Measurements from ENCODE around the gene PJVK. TPM values are rescaled to one million over a fixed set of nuclear protein-coding genes. Genes with fewer than 3 reads are reported as not detected.

Gene PJVK
- polyA plus RNA-seq, 1 of the 3 experiments (the other 2 are of a cell fraction) = 5.3 TPM

- no peaks in the 10 kb centered on the region for H3K9me3 ChIP-seq
- no peak overlapping the region for H2AFZ ChIP-seq (ENCODE audit: low read depth)
- no peak overlapping the region for H3K4me3 ChIP-seq (ENCODE audit: low read depth in 2 of 2, low read length in 1 of 2)
- H3K79me2 ChIP-seq (ENCODE audit: insufficient read depth) = peaks cover 55% of the 10 kb centered on the region
- H3K9ac ChIP-seq = no peak overlapping the region; the same call in 1 of the 2 replicates
- H3F3A ChIP-seq (replicated peaks; ENCODE audit: insufficient read depth) = peaks cover 9% of the 10 kb centered on the region
- no peak for DNase-seq
- no peaks in the 10 kb centered on the region; the same call in 1 of the 2 replicates for H4K20me1 ChIP-seq (ENCODE audit: insufficient read depth)
- H3K4me2 ChIP-seq = peak overlapping the region; percentile 32
- no peaks in the 10 kb centered on the region for H3K27me3 ChIP-seq (ENCODE audit: insufficient read depth)
- peaks cover 7 to 14% of the 10 kb centered on the region in 2 experiments for H3K4me1 ChIP-seq (ENCODE audit: control insufficient read depth in 1 of 2, insufficient read depth in 2 of 2, low read depth in 1 of 2, low read length in 1 of 2)
- peaks cover 5 to 13% of the 10 kb centered on the region in 2 experiments for H3K36me3 ChIP-seq (replicated peaks in 1 of 2; ENCODE audit: control insufficient read depth in 1 of 2, insufficient read depth in 2 of 2, low read length in 1 of 2)
- CTCF ChIA-PET = interaction anchor here (2.4 kb wide), 1 partner anchor 59 kb away, joined by 6 read pairs; no protein-coding TSS in a partner anchor
- no peaks in the 10 kb centered on the region for H3K9me2 ChIP-seq
- TF ChIP-seq JUND (IDR thresholded peaks at IDR 0.05) (peak; percentile 65), YY1 (IDR thresholded peaks at IDR 0.05; ENCODE audit: low read depth) (no peak), TCF12 (IDR thresholded peaks at IDR 0.05) (peak; percentile 47; the same call in 1 of the 2 replicates), NFIC (IDR thresholded peaks at IDR 0.05; ENCODE audit: borderline replicate concordance) (peak; percentile 83), FOSL2 (IDR thresholded peaks at IDR 0.05; ENCODE audit: borderline replicate concordance, low read depth) (peak; percentile 59), EP300 (IDR thresholded peaks at IDR 0.05; ENCODE audit: borderline replicate concordance in 1 of 2, low read depth in 1 of 2, low read length in 1 of 2) (peak in 1 of 2 experiments; percentile 47; a peak in 1 of 4 replicates), IRF3 (IDR thresholded peaks at IDR 0.05; ENCODE audit: low read depth, low read length) (no peak), TEAD4 (IDR thresholded peaks at IDR 0.05; ENCODE audit: borderline replicate concordance, insufficient read depth) (0 out of 2 replicates have a peak, but pooled peaks have one; percentile 17), RFX5 (IDR thresholded peaks at IDR 0.05; ENCODE audit: low read length) (no peak), GABPA (IDR thresholded peaks at IDR 0.05; ENCODE audit: low read depth) (no peak), USF2 (IDR thresholded peaks at IDR 0.05; ENCODE audit: borderline replicate concordance, low read depth, low read length) (no peak)
- TF ChIP-seq, protein P1, sequence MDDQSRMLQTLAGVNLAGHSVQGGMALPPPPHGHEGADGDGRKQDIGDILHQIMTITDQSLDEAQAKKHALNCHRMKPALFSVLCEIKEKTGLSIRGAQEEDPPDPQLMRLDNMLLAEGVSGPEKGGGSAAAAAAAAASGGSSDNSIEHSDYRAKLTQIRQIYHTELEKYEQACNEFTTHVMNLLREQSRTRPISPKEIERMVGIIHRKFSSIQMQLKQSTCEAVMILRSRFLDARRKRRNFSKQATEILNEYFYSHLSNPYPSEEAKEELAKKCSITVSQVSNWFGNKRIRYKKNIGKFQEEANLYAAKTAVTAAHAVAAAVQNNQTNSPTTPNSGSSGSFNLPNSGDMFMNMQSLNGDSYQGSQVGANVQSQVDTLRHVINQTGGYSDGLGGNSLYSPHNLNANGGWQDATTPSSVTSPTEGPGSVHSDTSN (IDR thresholded peaks at IDR 0.05) = peak; percentile 63
- TF ChIP-seq, protein P2, sequence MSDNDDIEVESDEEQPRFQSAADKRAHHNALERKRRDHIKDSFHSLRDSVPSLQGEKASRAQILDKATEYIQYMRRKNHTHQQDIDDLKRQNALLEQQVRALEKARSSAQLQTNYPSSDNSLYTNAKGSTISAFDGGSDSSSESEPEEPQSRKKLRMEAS (IDR thresholded peaks at IDR 0.05; ENCODE audit: low read depth) = peak; percentile 77
- 29% methylated on average over 4 of the region's 4 CpGs for WGBS (ENCODE audit: low lambda C conversion rate)
- peak overlapping the region in 1 of 2 experiments; percentile 30; a peak in 2 of 4 replicates for H3K27ac ChIP-seq (ENCODE audit: low read depth in 2 of 2, low read length in 1 of 2)
- POLR2A ChIA-PET = interaction anchor here (0.9 to 1.2 kb wide), 2 partner anchors 23 kb away, joined by 3 to 4 read pairs; partner anchors contain the start of genes PJVK and PRKRA
Observed at GRCh38 chr2:178473931-178474330, 22.8 kb downstream of the PJVK start.

- DNase-seq = no peak
- 98% methylated on average over 5 of the region's 5 CpGs for WGBS (ENCODE audit: low lambda C conversion rate)
- CTCF ChIA-PET = interaction anchor here (1.0 to 2.4 kb wide), 2 partner anchors 60 to 265 kb away, joined by 4 to 6 read pairs; no protein-coding TSS in a partner anchor
Observed at GRCh38 chr2:178474560-178474959, 23.4 kb downstream of the PJVK start.

More at GRCh38 chr2:178474560-178474959, 23.4 kb downstream of the PJVK start:
- no peak overlapping the region for H3K4me3 ChIP-seq (ENCODE audit: low read depth in 2 of 2, low read length in 1 of 2)
- H3F3A ChIP-seq (replicated peaks; ENCODE audit: insufficient read depth) = peaks cover 15% of the 10 kb centered on the region
- no peaks in the 10 kb centered on the region; the same call in 1 of the 2 replicates for H4K20me1 ChIP-seq (ENCODE audit: insufficient read depth)
- TF ChIP-seq MXI1 (IDR thresholded peaks at IDR 0.05; ENCODE audit: low read depth, low read length) (no peak), EZH2phosphoT487 (IDR thresholded peaks at IDR 0.05; ENCODE audit: borderline replicate concordance, low read depth) (no peak), RFX5 (IDR thresholded peaks at IDR 0.05; ENCODE audit: low read length) (no peak), USF1 (IDR thresholded peaks at IDR 0.05; ENCODE audit: borderline replicate concordance, low read depth) (no peak), MEF2A (IDR thresholded peaks at IDR 0.05; ENCODE audit: borderline replicate concordance, low read depth) (no peak)
- H3K79me2 ChIP-seq (ENCODE audit: insufficient read depth) = peaks cover 55% of the 10 kb centered on the region
- H3K9me3 ChIP-seq = no peaks in the 10 kb centered on the region
- H2AFZ ChIP-seq (ENCODE audit: low read depth) = no peak overlapping the region
- peak overlapping the region; percentile 32; the same call in 1 of the 2 replicates for H3K4me2 ChIP-seq
- POLR2A ChIA-PET = interaction anchor here (1.2 kb wide), 1 partner anchor 23 kb away, joined by 3 read pairs; the partner anchor contains the start of genes PJVK and PRKRA
- peaks cover 0 to 7% of the 10 kb centered on the region in 2 experiments for H3K36me3 ChIP-seq (replicated peaks in 1 of 2; ENCODE audit: control insufficient read depth in 1 of 2, insufficient read depth in 2 of 2, low read length in 1 of 2)
- peak overlapping the region in 1 of 2 experiments; percentile 30; a peak in 2 of 4 replicates for H3K27ac ChIP-seq (ENCODE audit: low read depth in 2 of 2, low read length in 1 of 2)
- no peaks in the 10 kb centered on the region for H3K27me3 ChIP-seq (ENCODE audit: insufficient read depth)
- H3K9ac ChIP-seq = no peak overlapping the region; the same call in 1 of the 2 replicates
- no peaks in the 10 kb centered on the region for H3K9me2 ChIP-seq
- H3K4me1 ChIP-seq (ENCODE audit: control insufficient read depth in 1 of 2, insufficient read depth in 2 of 2, low read depth in 1 of 2, low read length in 1 of 2) = peaks cover 7 to 14% of the 10 kb centered on the region in 2 experiments

Measured in SK-N-SH (cell line).